ENCODE data around the gene CACNA1I.

CACNA1I gene

DNA sequence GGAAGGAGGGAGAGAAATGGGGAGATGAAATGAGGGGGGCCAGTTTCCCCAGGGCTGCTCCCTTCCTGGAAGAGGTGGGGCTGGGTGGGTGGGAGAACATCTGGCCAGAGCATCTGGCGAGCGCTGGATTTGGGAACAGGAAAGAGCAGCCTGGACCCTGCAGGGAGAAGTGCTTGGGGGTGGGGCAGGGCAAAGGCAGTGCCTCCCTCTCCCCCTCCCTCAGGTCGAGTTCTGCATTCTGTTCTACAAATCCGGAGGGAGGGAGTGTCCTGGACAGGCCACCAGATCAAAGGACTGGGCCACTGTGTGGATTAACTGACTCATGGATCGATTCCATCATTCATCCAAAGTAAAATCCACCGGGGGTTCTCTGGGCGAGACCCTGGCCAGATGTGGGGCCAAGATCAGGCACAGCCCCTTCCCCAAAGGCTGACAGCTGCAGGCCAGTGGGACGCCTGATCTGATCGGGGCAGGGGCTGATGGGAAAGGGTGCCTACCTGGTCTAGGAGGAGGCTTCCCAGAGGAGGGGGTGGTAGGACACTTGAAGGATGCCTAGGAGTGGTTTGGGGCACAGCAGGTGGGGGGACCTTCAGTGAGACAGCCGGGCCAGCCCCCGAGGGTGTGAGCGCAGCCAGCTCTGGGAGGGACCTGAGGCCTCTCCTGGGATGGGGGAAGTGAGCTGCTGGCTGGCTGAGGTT is 57.5 kb downstream of the CACNA1I start:
- no peak overlapping the region for H3K27ac ChIP-seq (ENCODE audit: insufficient read depth in 1 of 2, low read depth in 1 of 2, low read length in 2 of 2, poor library complexity in 1 of 2, severe bottlenecking in 2 of 2)
- WGBS (ENCODE audit: insufficient coverage) = 61% methylated on average over 10 of the region's 12 CpGs
- H3K9me3 ChIP-seq (ENCODE audit: control extremely low read depth in 1 of 5, control insufficient read depth in 4 of 5, insufficient read depth in 2 of 5, low read depth in 1 of 5, low read length in 4 of 5) = no peaks in the 10 kb centered on the region
- peaks cover 0 to 3% (median 0%) of the 10 kb centered on the region in 4 experiments for H3K4me1 ChIP-seq (ENCODE audit: control extremely low read depth in 1 of 4, control insufficient read depth in 4 of 4, insufficient read depth in 4 of 4, low read length in 3 of 4)
- no peak overlapping the region for H3K4me3 ChIP-seq (ENCODE audit: control insufficient read depth in 1 of 7, extremely low read depth in 1 of 7, insufficient read depth in 4 of 7, low read depth in 2 of 7, low read length in 6 of 7)
- DNase-seq = no peak
- POLR2A ChIA-PET = no interaction called here
- CTCF ChIA-PET = interaction anchor here (0.9 kb wide), 1 partner anchor 305 kb away, joined by 3 read pairs; no protein-coding TSS in a partner anchor
- peaks cover 0 to 44% (median 9%) of the 10 kb centered on the region in 5 experiments for H3K27me3 ChIP-seq (replicated peaks in 2 of 5; ENCODE audit: control insufficient read depth in 4 of 5, insufficient read depth in 5 of 5, low read length in 4 of 5)
- no peaks in the 10 kb centered on the region for H3K36me3 ChIP-seq (ENCODE audit: control insufficient read depth in 4 of 4, insufficient read depth in 4 of 4, low read length in 3 of 4)

GRCh38 chr22:39628563-39629080 is 58.1 kb downstream of the CACNA1I start:
- ChIA-PET POLR2A (no interaction called here), CTCF (interaction anchor here (0.9 kb wide), 1 partner anchor 304 kb away, joined by 3 read pairs; no protein-coding TSS in a partner anchor)
- Histone ChIP-seq H3K27ac (ENCODE audit: insufficient read depth in 1 of 2, low read depth in 1 of 2, low read length in 2 of 2, poor library complexity in 1 of 2, severe bottlenecking in 2 of 2) (no peak overlapping the region), H3K36me3 (ENCODE audit: control insufficient read depth in 4 of 4, insufficient read depth in 4 of 4, low read length in 3 of 4) (no peaks in the 10 kb centered on the region), H3K4me1 (ENCODE audit: control extremely low read depth in 1 of 4, control insufficient read depth in 4 of 4, insufficient read depth in 4 of 4, low read length in 3 of 4) (peaks cover 0 to 3% (median 0%) of the 10 kb centered on the region in 4 experiments), H3K27me3 (replicated peaks in 2 of 5; ENCODE audit: control insufficient read depth in 4 of 5, insufficient read depth in 5 of 5, low read length in 4 of 5) (peaks cover 0 to 38% (median 8%) of the 10 kb centered on the region in 5 experiments), H3K9me3 (ENCODE audit: control extremely low read depth in 1 of 5, control insufficient read depth in 4 of 5, insufficient read depth in 2 of 5, low read depth in 1 of 5, low read length in 4 of 5) (no peaks in the 10 kb centered on the region), H3K4me3 (ENCODE audit: control insufficient read depth in 1 of 7, extremely low read depth in 1 of 7, insufficient read depth in 4 of 7, low read depth in 2 of 7, low read length in 6 of 7) (no peak overlapping the region)
- 91% methylated on average over 7 of the region's 12 CpGs for WGBS (ENCODE audit: insufficient coverage)
- no peak for DNase-seq

GRCh38 chr22:39629851-39630250 is 59.3 kb downstream of the CACNA1I start:
- no peak overlapping the region for H3K4me3 ChIP-seq (ENCODE audit: control insufficient read depth in 1 of 7, extremely low read depth in 1 of 7, insufficient read depth in 4 of 7, low read depth in 2 of 7, low read length in 6 of 7)
- no peak for DNase-seq
- WGBS (ENCODE audit: insufficient coverage) = 94% methylated on average over 7 of the region's 8 CpGs
- H3K4me1 ChIP-seq (ENCODE audit: control extremely low read depth in 1 of 4, control insufficient read depth in 4 of 4, insufficient read depth in 4 of 4, low read length in 3 of 4) = peaks cover 0 to 5% (median 0%) of the 10 kb centered on the region in 4 experiments
- CTCF ChIA-PET = no interaction called here
- H3K27ac ChIP-seq (ENCODE audit: insufficient read depth in 1 of 2, low read depth in 1 of 2, low read length in 2 of 2, poor library complexity in 1 of 2, severe bottlenecking in 2 of 2) = no peak overlapping the region
- H3K27me3 ChIP-seq (replicated peaks in 2 of 5; ENCODE audit: control insufficient read depth in 4 of 5, insufficient read depth in 5 of 5, low read length in 4 of 5) = peaks cover 0 to 25% (median 11%) of the 10 kb centered on the region in 5 experiments
- H3K36me3 ChIP-seq (ENCODE audit: control insufficient read depth in 4 of 4, insufficient read depth in 4 of 4, low read length in 3 of 4) = no peaks in the 10 kb centered on the region
- H3K9me3 ChIP-seq (ENCODE audit: control extremely low read depth in 1 of 5, control insufficient read depth in 4 of 5, insufficient read depth in 2 of 5, low read depth in 1 of 5, low read length in 4 of 5) = peaks cover 0 to 3% (median 0%) of the 10 kb centered on the region in 5 experiments
- POLR2A ChIA-PET = no interaction called here

DNA sequence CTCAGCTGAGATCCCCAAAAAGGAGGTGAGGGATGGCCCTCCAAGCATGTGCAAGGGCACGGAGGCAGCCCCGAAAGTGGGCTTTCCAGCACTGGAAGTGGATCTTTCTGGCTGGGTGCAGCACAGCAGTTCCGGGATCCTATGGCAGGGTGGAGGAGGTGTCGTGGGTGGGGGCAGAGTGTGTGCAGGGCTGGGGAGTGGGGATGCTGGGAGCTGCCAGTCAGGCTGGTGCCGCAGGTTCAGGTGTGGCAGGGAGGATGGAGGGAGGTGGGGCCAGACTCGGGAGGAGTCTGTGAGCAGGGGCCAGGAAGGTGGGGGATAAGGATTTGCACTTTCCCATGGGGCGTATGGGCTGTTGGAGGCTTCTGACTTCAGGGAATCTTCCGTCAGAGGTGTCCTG is 60.2 kb downstream of the CACNA1I start:
- no peak overlapping the region for H3K4me3 ChIP-seq (ENCODE audit: control insufficient read depth in 1 of 7, extremely low read depth in 1 of 7, insufficient read depth in 4 of 7, low read depth in 2 of 7, low read length in 6 of 7)
- DNase-seq = no peak
- POLR2A ChIA-PET = no interaction called here
- WGBS (ENCODE audit: insufficient coverage) = 81% methylated on average over 6 of the region's 8 CpGs
- peaks cover 0 to 3% (median 0%) of the 10 kb centered on the region in 5 experiments for H3K9me3 ChIP-seq (ENCODE audit: control extremely low read depth in 1 of 5, control insufficient read depth in 4 of 5, insufficient read depth in 2 of 5, low read depth in 1 of 5, low read length in 4 of 5)
- CTCF ChIA-PET = no interaction called here
- H3K36me3 ChIP-seq (ENCODE audit: control insufficient read depth in 4 of 4, insufficient read depth in 4 of 4, low read length in 3 of 4) = no peaks in the 10 kb centered on the region
- peaks cover 0 to 9% (median 0%) of the 10 kb centered on the region in 4 experiments for H3K4me1 ChIP-seq (ENCODE audit: control extremely low read depth in 1 of 4, control insufficient read depth in 4 of 4, insufficient read depth in 4 of 4, low read length in 3 of 4)
- peaks cover 0 to 17% (median 11%) of the 10 kb centered on the region in 5 experiments for H3K27me3 ChIP-seq (replicated peaks in 2 of 5; ENCODE audit: control insufficient read depth in 4 of 5, insufficient read depth in 5 of 5, low read length in 4 of 5)
- no peak overlapping the region for H3K27ac ChIP-seq (ENCODE audit: insufficient read depth in 1 of 2, low read depth in 1 of 2, low read length in 2 of 2, poor library complexity in 1 of 2, severe bottlenecking in 2 of 2)

DNA sequence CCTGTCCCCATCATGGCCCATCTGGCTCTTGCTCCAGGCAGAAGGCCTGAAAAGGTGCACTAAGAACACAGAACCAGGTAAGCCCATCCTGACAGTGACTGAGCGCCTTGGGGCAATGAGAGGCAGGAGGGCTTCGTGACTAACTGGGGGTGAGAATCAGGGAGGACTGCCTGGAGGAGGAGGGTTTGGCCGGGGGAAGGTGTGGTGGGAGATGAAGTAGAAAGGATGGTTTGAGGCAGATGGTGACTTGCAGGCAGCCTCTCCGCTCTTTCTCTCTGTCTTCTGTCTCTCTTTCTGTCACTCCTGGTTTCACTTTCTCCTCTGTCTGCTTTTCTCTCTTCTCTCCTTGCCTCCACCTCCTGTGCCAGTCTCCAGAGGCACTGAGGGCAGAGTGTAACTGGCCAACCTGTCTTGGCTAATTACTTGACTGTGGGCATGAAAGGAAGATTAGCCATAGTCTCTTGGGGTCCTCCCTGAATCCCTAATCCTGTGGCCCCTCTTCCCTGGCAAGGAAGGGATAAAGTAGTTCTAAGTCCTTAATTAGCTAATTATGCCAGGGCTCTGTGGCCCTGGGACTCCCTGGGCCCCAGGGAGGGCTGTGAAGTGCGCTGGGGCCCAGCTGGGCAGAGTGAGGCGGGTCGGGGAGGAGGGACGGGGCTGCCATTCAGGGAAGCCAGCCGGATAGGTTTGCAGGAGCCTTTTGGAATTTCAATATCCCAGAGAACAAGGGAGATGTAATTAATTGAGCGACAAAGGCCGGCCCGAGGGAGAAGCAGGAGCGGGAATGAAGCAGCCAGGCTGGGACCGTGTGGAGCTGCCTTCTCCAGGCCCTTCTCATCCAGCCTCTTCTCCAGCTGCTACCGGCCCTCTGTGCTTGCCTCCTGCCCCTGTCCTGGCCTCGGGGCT is 61.1 kb downstream of the CACNA1I start:
- H3K36me3 ChIP-seq (ENCODE audit: control insufficient read depth in 4 of 4, insufficient read depth in 4 of 4, low read length in 3 of 4) = no peaks in the 10 kb centered on the region
- ChIA-PET CTCF (no interaction called here), POLR2A (no interaction called here)
- no peak overlapping the region for H3K4me3 ChIP-seq (ENCODE audit: control insufficient read depth in 1 of 7, extremely low read depth in 1 of 7, insufficient read depth in 4 of 7, low read depth in 2 of 7, low read length in 6 of 7)
- peaks cover 0 to 3% (median 0%) of the 10 kb centered on the region in 5 experiments for H3K9me3 ChIP-seq (ENCODE audit: control extremely low read depth in 1 of 5, control insufficient read depth in 4 of 5, insufficient read depth in 2 of 5, low read depth in 1 of 5, low read length in 4 of 5)
- no peak for DNase-seq
- WGBS (ENCODE audit: insufficient coverage) = 86% methylated on average over 15 of the region's 16 CpGs
- peaks cover 0 to 6% (median 0%) of the 10 kb centered on the region in 4 experiments for H3K4me1 ChIP-seq (ENCODE audit: control extremely low read depth in 1 of 4, control insufficient read depth in 4 of 4, insufficient read depth in 4 of 4, low read length in 3 of 4)
- no peak overlapping the region for H3K27ac ChIP-seq (ENCODE audit: insufficient read depth in 1 of 2, low read depth in 1 of 2, low read length in 2 of 2, poor library complexity in 1 of 2, severe bottlenecking in 2 of 2)
- H3K27me3 ChIP-seq (replicated peaks in 2 of 5; ENCODE audit: control insufficient read depth in 4 of 5, insufficient read depth in 5 of 5, low read length in 4 of 5) = peaks cover 0 to 9% (median 7%) of the 10 kb centered on the region in 5 experiments

DNA sequence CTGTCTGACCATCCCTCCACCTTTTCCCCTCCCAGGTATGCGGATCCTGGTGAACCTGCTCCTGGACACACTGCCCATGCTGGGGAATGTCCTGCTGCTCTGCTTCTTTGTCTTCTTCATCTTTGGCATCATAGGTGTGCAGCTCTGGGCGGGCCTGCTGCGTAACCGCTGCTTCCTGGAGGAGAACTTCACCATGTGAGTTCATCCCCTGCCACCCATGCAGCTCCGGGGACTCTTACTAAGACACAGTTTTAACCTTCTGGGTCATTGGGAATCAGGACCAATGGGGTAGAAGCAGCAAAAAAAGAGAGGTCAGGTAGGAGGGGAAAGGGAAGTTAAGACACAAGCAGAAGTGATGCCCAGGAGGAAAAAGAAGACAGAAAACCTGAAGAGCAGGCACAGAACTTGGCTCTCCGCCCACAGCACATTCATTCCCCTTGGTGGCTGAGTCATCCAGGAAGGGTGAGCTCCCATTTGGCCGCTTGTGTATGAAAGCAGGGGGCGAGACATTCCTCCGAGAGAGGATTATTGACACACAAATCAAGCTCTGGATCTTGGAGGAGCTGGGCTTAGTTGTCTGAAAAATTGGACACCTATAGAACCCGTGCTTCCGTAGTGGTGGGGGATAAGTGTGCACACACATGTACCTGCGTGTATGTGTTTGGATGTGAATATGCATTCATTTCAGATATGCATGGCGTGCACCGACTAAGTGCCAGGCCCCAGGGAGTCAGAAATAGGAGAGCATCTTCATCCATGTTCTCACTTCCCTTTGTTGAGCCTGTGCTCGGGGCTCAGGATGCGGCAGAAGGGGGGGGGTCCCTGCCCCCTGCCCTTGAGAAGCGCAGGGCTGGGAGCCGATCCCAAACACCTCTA is 64.2 kb downstream of the CACNA1I start:
- CTCF ChIA-PET = no interaction called here

More for the DNA sequence above, 64.2 kb downstream of the CACNA1I start:
- H3K27me3 ChIP-seq (replicated peaks in 2 of 5; ENCODE audit: control insufficient read depth in 4 of 5, insufficient read depth in 5 of 5, low read length in 4 of 5) = peaks cover 0 to 8% (median 0%) of the 10 kb centered on the region in 5 experiments
- H3K9me3 ChIP-seq (ENCODE audit: control extremely low read depth in 1 of 5, control insufficient read depth in 4 of 5, insufficient read depth in 2 of 5, low read depth in 1 of 5, low read length in 4 of 5) = peaks cover 0 to 9% (median 0%) of the 10 kb centered on the region in 5 experiments
- no peak overlapping the region for H3K27ac ChIP-seq (ENCODE audit: insufficient read depth in 1 of 2, low read depth in 1 of 2, low read length in 2 of 2, poor library complexity in 1 of 2, severe bottlenecking in 2 of 2)
- POLR2A ChIA-PET = no interaction called here
- DNase-seq = peak; percentile 41 to 75 (median 72)
- 73% methylated on average over 15 of the region's 18 CpGs for WGBS (ENCODE audit: insufficient coverage)
- peaks cover 0 to 6% (median 0%) of the 10 kb centered on the region in 4 experiments for H3K4me1 ChIP-seq (ENCODE audit: control extremely low read depth in 1 of 4, control insufficient read depth in 4 of 4, insufficient read depth in 4 of 4, low read length in 3 of 4)
- H3K4me3 ChIP-seq (ENCODE audit: control insufficient read depth in 1 of 7, extremely low read depth in 1 of 7, insufficient read depth in 4 of 7, low read depth in 2 of 7, low read length in 6 of 7) = no peak overlapping the region
- H3K36me3 ChIP-seq (ENCODE audit: control insufficient read depth in 4 of 4, insufficient read depth in 4 of 4, low read length in 3 of 4) = no peaks in the 10 kb centered on the region
